MM.1S (cell line): ENCODE results near the gene UTS2R.
A peak's percentile ranks its signal among the peaks of the same experiment; 100 is the strongest.

ENCODE experiments used
- CTCF ChIP-seq: fragments of 300-600 bp; sonication (generic); IDR thresholded peaks from 2 replicates; pipeline ENCODE4 v1.5.1; 2016; ENCODE audit warnings: antibody characterized with exemption, low read length, mixed read lengths
- EZH2 ChIP-seq: fragments of 300-600 bp; sonication (generic); optimal IDR thresholded peaks from 2 replicates; pipeline ENCODE3; 2017; ENCODE audit warnings: low read depth, mild to moderate bottlenecking, antibody characterized with exemption, low read length, mixed read lengths

DNA sequence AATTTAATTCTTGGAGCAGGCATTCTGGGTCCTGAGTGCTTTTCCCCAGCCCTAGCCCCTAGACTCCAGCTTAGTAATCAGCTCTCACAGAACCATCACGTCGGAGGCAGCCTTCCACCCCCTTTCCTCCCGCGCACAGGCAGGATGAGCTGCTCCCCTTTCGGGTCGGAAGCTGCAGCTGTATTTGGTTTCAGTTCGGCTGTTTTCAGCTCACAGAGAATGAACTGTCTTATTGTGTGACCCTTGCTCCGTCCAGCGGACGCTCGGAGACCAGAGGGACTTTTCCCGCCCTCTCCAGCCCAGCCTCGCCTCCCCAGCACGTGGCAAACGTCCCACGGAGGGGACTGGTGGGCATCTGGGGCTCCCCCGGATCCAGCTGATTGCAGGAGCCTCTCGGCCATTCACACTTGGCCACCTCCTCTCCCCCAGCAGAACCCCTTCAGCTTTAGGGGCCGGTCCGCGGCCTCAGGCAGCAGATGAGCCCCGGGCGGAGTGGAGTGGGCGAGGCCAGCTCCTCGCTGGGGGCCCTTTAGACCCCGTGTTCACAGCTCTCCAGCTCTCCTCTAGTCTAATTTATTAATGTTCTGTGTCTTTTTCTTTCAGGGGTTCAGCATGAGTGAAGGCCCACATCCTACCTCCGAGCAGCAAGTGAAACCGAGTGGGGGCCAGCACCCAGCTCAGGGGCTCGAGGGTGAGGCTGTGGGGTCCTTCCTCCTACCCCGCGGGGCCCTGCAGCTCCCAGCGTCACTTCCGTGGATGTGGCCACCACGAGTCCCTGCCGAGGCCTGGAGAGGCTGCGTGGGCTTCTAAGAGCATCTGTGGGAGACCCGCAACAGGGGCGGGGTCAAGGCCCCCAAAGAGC is 863 bp upstream of the UTS2R start:
- TF ChIP-seq CTCF (0 out of 2 replicates have a peak, but pooled peaks have one; percentile 17), EZH2 (no peak)
